HG03045 (cell line): ENCODE measurements around the gene XRCC3.
A peak's percentile ranks its signal among the peaks of the same experiment; 100 is the strongest.

ENCODE experiments used
- ATAC-seq: cut with Tn5 transposase; IDR thresholded peaks from one replicate; pipeline ENCODE4 v1.9.1; 2021; ENCODE audit warnings: mild to moderate bottlenecking, moderate library complexity; ENCODE audit not compliant: unreplicated experiment

Gene XRCC3

GRCh38 chr14:103696070-103696402 lies 19.2 kb downstream of the XRCC3 start:
- no peak for ATAC-seq

GRCh38 chr14:103695296-103696069 lies 19.8 kb downstream of the XRCC3 start:
- ATAC-seq = no peak

- ATAC-seq = no peak
Measured at GRCh38 chr14:103694572-103695026, 20.7 kb downstream of the XRCC3 start.

- no peak for ATAC-seq
Measured at GRCh38 chr14:103693515-103693914, 21.7 kb downstream of the XRCC3 start.

- no peak for ATAC-seq
Measured at GRCh38 chr14:103692871-103693270, 22.4 kb downstream of the XRCC3 start.

GRCh38 chr14:103692159-103692558 lies 23.1 kb downstream of the XRCC3 start:
- peak; percentile 19 for ATAC-seq

- ATAC-seq = peak; percentile 62
Measured at GRCh38 chr14:103691655-103692054, 23.6 kb downstream of the XRCC3 start.

- ATAC-seq = no peak
Measured at GRCh38 chr14:103690332-103690731, 24.9 kb downstream of the XRCC3 start.

- no peak for ATAC-seq
Measured at GRCh38 chr14:103688906-103689902, 26.0 kb downstream of the XRCC3 start.

- no peak for ATAC-seq
Measured at GRCh38 chr14:103688441-103688840, 26.8 kb downstream of the XRCC3 start.

- no peak for ATAC-seq
Measured at GRCh38 chr14:103687712-103688111, 27.5 kb downstream of the XRCC3 start.

GRCh38 chr14:103686831-103687485 lies 28.3 kb downstream of the XRCC3 start:
- no peak for ATAC-seq

GRCh38 chr14:103685276-103686211 lies 29.7 kb downstream of the XRCC3 start:
- ATAC-seq = no peak

GRCh38 chr14:103684871-103685270 lies 30.4 kb downstream of the XRCC3 start:
- no peak for ATAC-seq

GRCh38 chr14:103684471-103684870 lies 30.8 kb downstream of the XRCC3 start:
- ATAC-seq = no peak

- no peak for ATAC-seq
Measured at GRCh38 chr14:103683139-103683538, 32.1 kb downstream of the XRCC3 start.

- no peak for ATAC-seq
Measured at GRCh38 chr14:103680491-103681231, 34.6 kb downstream of the XRCC3 start.

GRCh38 chr14:103679351-103679750 lies 35.9 kb downstream of the XRCC3 start:
- ATAC-seq = no peak

GRCh38 chr14:103676881-103677675 lies 38.2 kb downstream of the XRCC3 start:
- ATAC-seq = no peak
